ENCODE data around the gene NLRP8. TPM values are rescaled to one million over a fixed set of nuclear protein-coding genes. Genes with fewer than 3 reads are reported as not detected.

Gene NLRP8
- total RNA-seq, 1 experiment from 2014 or later, result not detected

GRCh38 chr19:55902080-55902751 is 45.4 kb upstream of the NLRP8 start:
- ATAC-seq (no peak), DNase-seq (no peak)
- no peaks in the 10 kb centered on the region for H3K9me2 ChIP-seq (replicated peaks; ENCODE audit: low read length)
- CTCF ChIA-PET, result interaction anchor here (0.6 kb wide), 1 partner anchor 431 kb away, joined by 3 read pairs; no protein-coding TSS in a partner anchor
- H2AFZ ChIP-seq (ENCODE audit: low read length), result no peak overlapping the region
- H3F3A ChIP-seq (ENCODE audit: low read length, unreplicated experiment), result no peaks in the 10 kb centered on the region
- TF ChIP-seq EZH2 (IDR thresholded peaks at IDR 0.05; ENCODE audit: low read length, unreplicated experiment), result no peak
- TF ChIP-seq, protein P1, sequence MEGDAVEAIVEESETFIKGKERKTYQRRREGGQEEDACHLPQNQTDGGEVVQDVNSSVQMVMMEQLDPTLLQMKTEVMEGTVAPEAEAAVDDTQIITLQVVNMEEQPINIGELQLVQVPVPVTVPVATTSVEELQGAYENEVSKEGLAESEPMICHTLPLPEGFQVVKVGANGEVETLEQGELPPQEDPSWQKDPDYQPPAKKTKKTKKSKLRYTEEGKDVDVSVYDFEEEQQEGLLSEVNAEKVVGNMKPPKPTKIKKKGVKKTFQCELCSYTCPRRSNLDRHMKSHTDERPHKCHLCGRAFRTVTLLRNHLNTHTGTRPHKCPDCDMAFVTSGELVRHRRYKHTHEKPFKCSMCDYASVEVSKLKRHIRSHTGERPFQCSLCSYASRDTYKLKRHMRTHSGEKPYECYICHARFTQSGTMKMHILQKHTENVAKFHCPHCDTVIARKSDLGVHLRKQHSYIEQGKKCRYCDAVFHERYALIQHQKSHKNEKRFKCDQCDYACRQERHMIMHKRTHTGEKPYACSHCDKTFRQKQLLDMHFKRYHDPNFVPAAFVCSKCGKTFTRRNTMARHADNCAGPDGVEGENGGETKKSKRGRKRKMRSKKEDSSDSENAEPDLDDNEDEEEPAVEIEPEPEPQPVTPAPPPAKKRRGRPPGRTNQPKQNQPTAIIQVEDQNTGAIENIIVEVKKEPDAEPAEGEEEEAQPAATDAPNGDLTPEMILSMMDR (conservative IDR thresholded peaks at IDR 0.05; ENCODE audit: low read depth, low read length), result no peak
- TF ChIP-seq EZH2phosphoT487 (IDR thresholded peaks at IDR 0.05; ENCODE audit: borderline replicate concordance, low read length), result no peak
- H3K9ac ChIP-seq (ENCODE audit: low read length), result no peak overlapping the region
- no TSS peak for BruUV-seq (replicated peaks)
- H3K4me1 ChIP-seq (ENCODE audit: insufficient read depth, low read length), result no peaks in the 10 kb centered on the region
- intact Hi-C loops (cut with micrococcal nuclease), result no loop called here
- H3K36me3 ChIP-seq (ENCODE audit: low read depth, low read length), result no peaks in the 10 kb centered on the region
- no peak overlapping the region for H3K4me2 ChIP-seq (ENCODE audit: low read length)
- POLR2A ChIA-PET (ENCODE audit: unreplicated experiment), result no interaction called here
- no peak overlapping the region for H3K27ac ChIP-seq (ENCODE audit: low read length)
- no peaks in the 10 kb centered on the region for H4K20me1 ChIP-seq (ENCODE audit: low read length)
- no peak overlapping the region for H3K4me3 ChIP-seq (ENCODE audit: low read length)
- peaks cover 55% of the 10 kb centered on the region for H3K27me3 ChIP-seq (ENCODE audit: low read length)
- no peaks in the 10 kb centered on the region for H3K9me3 ChIP-seq (ENCODE audit: low read length)
- H3K79me2 ChIP-seq (ENCODE audit: low read length), result no peaks in the 10 kb centered on the region

DNA sequence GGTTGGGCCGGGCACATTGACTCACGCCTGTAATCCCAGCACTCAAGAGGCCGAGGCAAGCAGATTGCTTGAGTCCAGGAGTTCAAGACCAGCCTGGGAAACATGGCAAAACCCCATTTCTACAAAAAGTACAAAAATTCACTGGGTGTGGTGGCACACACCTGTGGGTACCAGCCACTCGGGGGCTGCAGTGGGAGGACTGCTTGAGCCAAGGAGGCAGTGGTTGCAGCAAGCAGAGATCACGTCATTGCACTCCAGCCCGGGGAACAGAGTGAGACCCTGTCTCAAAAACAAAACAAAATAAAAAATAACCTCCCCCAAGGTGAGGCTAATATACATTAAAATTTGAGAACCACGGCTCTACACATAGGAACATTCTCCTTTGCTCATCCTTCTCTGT is 40.3 kb upstream of the NLRP8 start:
- ChIA-PET POLR2A (ENCODE audit: unreplicated experiment) (no interaction called here), CTCF (no interaction called here)
- no peak for ATAC-seq
- no peaks in the 10 kb centered on the region for H3K4me1 ChIP-seq (ENCODE audit: insufficient read depth, low read length)
- no peak overlapping the region for H3K27ac ChIP-seq (ENCODE audit: low read length)
- no peak overlapping the region for H2AFZ ChIP-seq (ENCODE audit: low read length)
- no peaks in the 10 kb centered on the region for H3K9me3 ChIP-seq (ENCODE audit: low read length)
- no TSS peak for BruUV-seq (replicated peaks)
- no peak overlapping the region for H3K4me3 ChIP-seq (ENCODE audit: low read length)
- no peaks in the 10 kb centered on the region for H4K20me1 ChIP-seq (ENCODE audit: low read length)
- H3K9me2 ChIP-seq (replicated peaks; ENCODE audit: low read length), result no peaks in the 10 kb centered on the region
- H3K9ac ChIP-seq (ENCODE audit: low read length), result no peak overlapping the region
- H3K36me3 ChIP-seq (ENCODE audit: low read depth, low read length), result no peaks in the 10 kb centered on the region
- intact Hi-C loops (cut with micrococcal nuclease), result no loop called here
- no peak for TF ChIP-seq EZH2phosphoT487 (IDR thresholded peaks at IDR 0.05; ENCODE audit: borderline replicate concordance, low read length)
- TF ChIP-seq, protein P1 (conservative IDR thresholded peaks at IDR 0.05; ENCODE audit: low read depth, low read length), result no peak
- no peak for TF ChIP-seq EZH2 (IDR thresholded peaks at IDR 0.05; ENCODE audit: low read length, unreplicated experiment)
- no peak for DNase-seq
- H3K4me2 ChIP-seq (ENCODE audit: low read length), result no peak overlapping the region
- peaks cover 41% of the 10 kb centered on the region for H3K27me3 ChIP-seq (ENCODE audit: low read length)
- H3K79me2 ChIP-seq (ENCODE audit: low read length), result no peaks in the 10 kb centered on the region
- no peaks in the 10 kb centered on the region for H3F3A ChIP-seq (ENCODE audit: low read length, unreplicated experiment)

DNA sequence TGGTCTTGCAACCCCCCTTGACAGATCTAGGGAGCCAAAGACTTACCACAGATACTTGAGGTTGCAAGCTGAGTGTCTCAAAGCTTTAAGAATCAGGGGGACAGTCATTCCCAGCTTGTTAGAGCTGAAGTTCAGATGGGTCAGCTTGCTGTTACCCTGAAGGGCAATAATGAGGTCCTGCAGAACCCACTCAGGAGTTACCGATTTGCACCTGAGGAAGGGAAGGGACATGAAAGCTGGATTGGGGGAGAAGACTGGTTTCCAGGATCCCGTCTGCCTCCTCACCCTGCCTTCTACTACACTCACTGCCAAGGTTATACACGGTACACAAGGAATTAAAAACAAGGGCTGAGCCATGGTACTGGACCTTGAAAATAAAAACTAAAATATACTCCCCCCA is 39.9 kb upstream of the NLRP8 start:
- CTCF ChIA-PET, result no interaction called here
- Histone ChIP-seq H2AFZ (ENCODE audit: low read length) (no peak overlapping the region), H3K9ac (ENCODE audit: low read length) (no peak overlapping the region), H3K36me3 (ENCODE audit: low read depth, low read length) (no peaks in the 10 kb centered on the region), H3K79me2 (ENCODE audit: low read length) (no peaks in the 10 kb centered on the region), H3K27ac (ENCODE audit: low read length) (no peak overlapping the region), H3K4me3 (ENCODE audit: low read length) (no peak overlapping the region), H3K4me1 (ENCODE audit: insufficient read depth, low read length) (no peaks in the 10 kb centered on the region), H3K27me3 (ENCODE audit: low read length) (peaks cover 44% of the 10 kb centered on the region), H3K9me3 (ENCODE audit: low read length) (no peaks in the 10 kb centered on the region), H3F3A (ENCODE audit: low read length, unreplicated experiment) (no peaks in the 10 kb centered on the region), H3K9me2 (replicated peaks; ENCODE audit: low read length) (no peaks in the 10 kb centered on the region), H4K20me1 (ENCODE audit: low read length) (no peaks in the 10 kb centered on the region), H3K4me2 (ENCODE audit: low read length) (no peak overlapping the region)
- DNase-seq, result no peak
- ATAC-seq, result no peak
- BruUV-seq (replicated peaks), result no TSS peak
- TF ChIP-seq, protein P1 (conservative IDR thresholded peaks at IDR 0.05; ENCODE audit: low read depth, low read length), result no peak
- no peak for TF ChIP-seq EZH2 (IDR thresholded peaks at IDR 0.05; ENCODE audit: low read length, unreplicated experiment)
- no peak for TF ChIP-seq EZH2phosphoT487 (IDR thresholded peaks at IDR 0.05; ENCODE audit: borderline replicate concordance, low read length)
- POLR2A ChIA-PET (ENCODE audit: unreplicated experiment), result no interaction called here
- intact Hi-C loops (cut with micrococcal nuclease), result no loop called here

All from PC-3 (cell line).